Measurements from ENCODE around the gene FARS2. TPM values are rescaled to one million over a fixed set of nuclear protein-coding genes. Genes with fewer than 3 reads are reported as not detected.
"Not testable (repeated sequence)": the region's sequence is repeated elsewhere in the genome, so short reads cannot be mapped to it uniquely, and the experiment has no call there.

The FARS2 gene
- total RNA-seq, 2 experiments from 2014 or later: 22.0 to 23.8 TPM

- POLR2A ChIA-PET, CTCF ChIA-PET: not testable (repeated sequence)
Measured at GRCh38 chr6:5683747-5684146, 422.4 kb downstream of the FARS2 start.

GRCh38 chr6:5684320-5685053, 423.2 kb downstream of the FARS2 start:
- POLR2A ChIA-PET: no interaction called here
- CTCF ChIA-PET: no interaction called here

DNA sequence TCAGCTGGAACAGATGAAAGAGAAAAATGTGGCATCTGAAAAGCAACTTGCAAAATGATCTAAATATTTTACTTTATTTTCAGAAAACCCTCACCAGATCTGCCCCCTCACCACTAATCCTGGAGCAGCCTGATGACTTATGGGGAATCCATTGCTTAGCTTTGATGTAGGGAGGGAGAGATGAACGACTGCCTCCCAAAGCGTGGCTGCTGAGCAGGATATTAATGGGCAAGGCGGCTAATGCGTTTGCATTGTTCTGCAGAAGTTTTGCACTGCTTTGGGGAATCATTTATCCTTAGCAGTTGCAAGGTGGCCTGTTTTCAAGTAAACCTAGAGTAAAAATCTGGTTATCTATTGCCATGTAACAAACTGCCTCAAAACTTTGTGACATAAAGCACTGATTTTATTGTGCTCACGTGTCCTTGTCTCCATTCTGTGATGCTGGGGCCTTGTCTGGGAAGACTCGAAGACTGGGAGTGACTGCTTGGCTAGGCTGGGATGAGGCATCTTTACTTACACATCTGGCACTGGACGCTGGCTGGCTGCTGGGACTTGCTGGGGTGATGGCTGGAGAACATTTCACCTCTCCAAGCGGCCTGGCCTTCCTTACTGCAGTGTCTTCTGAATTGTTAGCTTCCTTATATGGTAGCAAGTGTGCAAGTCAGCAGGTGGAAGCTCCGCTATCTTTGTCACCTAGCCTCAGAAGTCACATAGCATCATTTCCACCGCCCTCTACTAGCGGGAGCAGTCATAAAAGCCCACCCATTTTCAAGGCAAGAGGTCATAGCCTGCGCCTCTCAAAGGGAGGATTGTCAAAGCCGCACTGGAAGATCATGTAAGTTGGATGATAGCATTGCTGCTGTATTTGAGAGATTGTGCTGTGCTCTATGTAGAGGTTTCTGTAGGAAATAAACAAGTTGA, 432.2 kb downstream of the FARS2 start:
- ChIA-PET CTCF (no interaction called here), POLR2A (no interaction called here)

DNA sequence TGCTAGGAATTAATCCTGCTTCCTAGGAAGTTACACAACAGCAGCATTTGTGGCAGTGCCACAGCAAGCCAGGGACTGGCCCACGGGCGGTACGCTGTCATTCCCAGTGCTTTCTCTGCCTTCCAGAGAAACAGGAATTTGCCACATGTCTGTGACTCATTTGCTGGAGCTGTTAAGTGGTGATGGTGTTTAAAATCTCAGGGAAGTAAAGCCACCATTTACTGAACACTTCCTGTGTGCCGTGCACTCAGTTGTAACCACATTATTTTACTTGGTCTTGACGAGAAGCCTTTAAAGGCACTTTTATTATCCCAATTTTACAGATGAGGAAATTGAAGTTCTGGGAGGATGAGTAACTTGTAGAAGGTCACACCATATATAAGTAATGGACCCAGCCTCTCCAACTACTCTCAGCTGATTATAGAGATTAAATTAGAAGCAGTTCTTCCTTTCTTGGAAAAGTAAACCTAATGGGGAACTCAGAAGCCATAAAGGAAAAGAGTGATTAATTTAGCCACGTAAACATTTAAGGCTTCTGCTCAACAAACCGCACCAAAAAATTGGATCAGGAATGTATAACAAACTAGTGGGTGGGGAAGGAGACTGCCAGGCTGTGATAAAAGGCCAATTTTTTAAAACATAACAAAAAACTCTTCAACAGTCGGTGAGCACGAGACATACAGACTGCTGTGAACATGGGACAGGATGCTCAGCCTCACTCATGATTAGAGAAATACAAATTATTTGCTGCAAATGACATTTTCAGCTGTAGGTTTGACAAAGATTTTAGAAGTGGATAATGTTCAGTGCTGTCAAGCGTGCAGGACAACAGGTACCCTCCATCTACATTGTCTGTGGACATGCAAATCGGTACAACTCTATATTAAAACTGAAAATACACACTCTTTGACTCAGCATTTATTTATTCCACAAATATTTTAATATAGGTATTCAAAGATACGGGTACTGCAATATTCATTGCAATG, 434.2 kb downstream of the FARS2 start:
- CTCF ChIA-PET: no interaction called here
- POLR2A ChIA-PET: no interaction called here

DNA sequence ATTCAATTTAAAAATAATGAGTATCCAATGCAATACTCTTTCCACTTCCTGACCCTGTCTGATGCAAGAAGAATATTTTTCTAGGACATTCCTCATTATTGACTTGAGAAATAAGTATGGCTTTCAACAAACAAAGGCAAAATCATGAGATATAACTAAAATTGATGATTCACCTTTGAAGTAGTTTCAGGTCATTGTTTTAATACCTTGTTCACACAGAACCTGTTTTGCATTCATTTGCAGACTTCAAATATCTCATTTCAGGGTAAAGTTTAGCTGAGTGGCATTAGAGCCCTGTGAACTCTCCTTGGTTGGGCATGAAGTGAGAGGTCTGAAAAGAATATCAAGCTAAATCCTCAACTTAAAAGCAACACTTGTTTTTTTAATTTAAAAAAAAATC, 436.2 kb downstream of the FARS2 start:
- CTCF ChIA-PET: no interaction called here
- POLR2A ChIA-PET: no interaction called here

GRCh38 chr6:5698318-5698717, 437.0 kb downstream of the FARS2 start:
- ChIA-PET CTCF (no interaction called here), POLR2A (no interaction called here)

GRCh38 chr6:5699064-5699463, 437.8 kb downstream of the FARS2 start:
- CTCF ChIA-PET: not testable (repeated sequence)

DNA sequence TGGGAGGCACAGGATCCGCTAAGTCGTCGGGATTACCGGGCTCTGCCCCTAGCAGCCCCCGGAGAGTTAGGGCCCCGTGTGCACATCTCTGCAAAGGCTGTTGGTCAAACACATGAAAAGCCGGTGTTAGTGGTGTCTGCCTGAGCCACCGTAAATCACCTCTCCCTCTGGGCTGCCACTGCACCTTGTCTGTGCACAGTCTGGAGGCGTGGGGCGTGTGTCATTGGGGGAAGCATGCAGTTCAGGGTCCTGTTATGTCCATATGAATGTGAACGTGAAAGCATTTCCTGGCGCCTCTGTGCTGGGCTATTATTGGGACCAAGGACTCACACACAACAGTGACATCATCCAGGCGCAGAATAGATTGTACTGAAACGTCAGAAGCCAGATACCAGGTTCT, 439.9 kb downstream of the FARS2 start:
- ChIA-PET CTCF (no interaction called here), POLR2A (no interaction called here)

More at GRCh38 chr6:5699064-5699463, 437.8 kb downstream of the FARS2 start:
- POLR2A ChIA-PET: not testable (repeated sequence)

- ChIA-PET CTCF (no interaction called here), POLR2A (no interaction called here)
Measured at GRCh38 chr6:5704708-5705107, 443.4 kb downstream of the FARS2 start.

DNA sequence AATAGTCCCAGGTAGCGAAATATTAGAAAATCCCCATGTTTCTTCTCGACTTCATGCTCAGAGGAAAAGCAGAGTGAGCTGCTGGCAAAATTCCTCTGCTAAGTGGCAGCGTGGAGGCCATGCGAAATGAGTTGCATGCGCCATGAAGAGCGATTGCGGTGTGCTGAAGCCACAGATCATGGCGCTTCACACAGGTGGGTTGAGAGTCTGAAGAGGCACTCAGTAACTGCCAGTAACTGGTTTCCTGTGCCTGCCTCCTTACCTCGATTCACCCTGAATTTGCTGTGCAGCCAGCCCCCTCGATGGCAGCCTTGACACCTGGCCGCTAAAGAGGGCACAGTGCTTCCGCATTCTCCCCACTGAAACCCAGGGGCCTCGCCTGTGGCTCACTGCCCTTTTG, 443.9 kb downstream of the FARS2 start:
- CTCF ChIA-PET: no interaction called here
- POLR2A ChIA-PET: no interaction called here

- ChIA-PET POLR2A (no interaction called here), CTCF (no interaction called here)
Measured at GRCh38 chr6:5706124-5707033, 445.1 kb downstream of the FARS2 start.

DNA sequence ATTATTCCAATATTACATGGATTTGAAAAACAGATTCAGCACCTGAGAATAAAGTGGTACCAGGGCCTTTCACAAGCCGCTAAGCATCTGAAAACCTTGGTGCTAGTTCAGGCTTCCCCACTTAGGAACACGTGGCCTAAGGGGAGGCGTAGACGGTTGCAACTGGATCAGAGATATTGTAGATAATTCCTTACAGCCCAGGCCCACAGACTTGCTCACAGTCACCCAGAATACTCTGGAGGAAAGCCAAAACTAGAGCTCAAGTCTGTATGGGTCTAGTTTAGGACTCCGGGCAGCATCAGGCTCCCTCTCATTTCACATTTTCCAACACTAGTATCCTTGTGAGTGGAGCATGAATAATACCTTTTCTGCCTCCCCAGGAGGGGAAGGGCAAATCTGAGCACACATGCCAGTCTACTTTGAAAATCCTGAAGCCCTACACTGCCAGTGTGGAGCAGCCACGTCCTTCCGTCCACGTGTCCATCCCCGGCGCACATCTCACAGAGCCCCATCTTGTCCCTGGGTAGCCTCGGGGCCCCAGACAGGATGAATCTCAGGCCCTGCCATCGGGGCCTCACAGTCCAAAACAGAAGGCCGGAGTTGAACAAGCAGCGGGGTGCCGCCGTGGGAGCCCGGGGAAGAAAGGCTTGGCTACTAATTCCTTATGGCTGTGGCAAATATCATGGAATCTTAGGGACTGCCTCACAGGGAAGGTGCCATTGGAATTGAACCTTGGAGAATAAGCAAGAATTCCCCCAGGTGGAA, 446.1 kb downstream of the FARS2 start:
- ChIA-PET POLR2A (no interaction called here), CTCF (no interaction called here)

DNA sequence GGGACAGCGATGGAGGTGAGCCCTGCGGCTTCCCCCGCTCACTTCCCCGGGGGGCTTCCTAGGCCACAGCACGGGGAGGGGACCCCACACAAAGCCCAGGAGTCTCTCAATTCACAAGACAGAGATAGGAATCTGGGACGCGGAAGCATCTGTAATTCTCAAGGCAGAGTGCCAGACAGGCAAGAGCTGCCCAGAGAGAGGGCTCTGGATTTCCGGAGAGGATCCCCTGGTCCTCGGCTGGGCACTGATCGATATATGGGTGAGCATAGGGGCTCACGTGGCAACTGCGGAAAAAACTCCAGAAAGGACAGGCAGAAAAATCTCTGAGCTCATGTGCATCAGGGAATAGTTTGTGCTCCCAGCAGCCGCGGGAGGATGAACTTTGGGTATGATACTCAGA, 449.2 kb downstream of the FARS2 start:
- POLR2A ChIA-PET: no interaction called here
- CTCF ChIA-PET: no interaction called here

DNA sequence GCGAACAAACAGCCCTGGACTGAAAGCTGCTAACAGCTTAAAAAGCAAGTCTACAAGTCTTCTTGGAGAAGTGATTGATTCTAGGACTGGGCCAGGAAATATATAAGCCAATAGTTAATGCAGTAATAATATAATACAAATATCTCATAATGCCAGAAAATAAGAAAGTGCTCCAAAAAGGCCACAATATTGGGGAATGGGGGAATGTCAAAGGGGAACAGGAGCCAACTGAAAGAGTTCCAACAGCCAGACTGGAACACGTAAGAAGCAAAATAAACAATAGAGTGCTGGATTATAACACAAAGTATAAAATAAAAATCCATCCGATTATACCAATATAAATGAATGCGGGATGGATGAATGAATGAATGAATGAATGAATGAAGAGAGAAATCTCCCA, 449.6 kb downstream of the FARS2 start:
- ChIA-PET CTCF (no interaction called here), POLR2A (no interaction called here)

GRCh38 chr6:5712349-5713215, 451.3 kb downstream of the FARS2 start:
- ChIA-PET CTCF (interaction anchor here (1.1 kb wide), 1 partner anchor 242 kb away, joined by 3 read pairs; no protein-coding TSS in a partner anchor), POLR2A (no interaction called here)

- ChIA-PET CTCF (interaction anchor here (1.1 kb wide), 1 partner anchor 243 kb away, joined by 3 read pairs; no protein-coding TSS in a partner anchor), POLR2A (no interaction called here)
Measured at GRCh38 chr6:5713519-5713918, 452.2 kb downstream of the FARS2 start.

GRCh38 chr6:5718231-5718947, 457.1 kb downstream of the FARS2 start:
- POLR2A ChIA-PET: no interaction called here
- CTCF ChIA-PET: no interaction called here
